Measurements from ENCODE around the gene ATP6V1B1. TPM values are rescaled to one million over a fixed set of nuclear protein-coding genes. Genes with fewer than 3 reads are reported as not detected.

ATP6V1B1 gene
- total and polyA plus RNA-seq, 2 of the 13 experiments (the other 11 are each of a cell fraction or from before 2014, with no cell fraction given): 0.58 to 1.6 TPM

GRCh38 chr2:70937866-70938585 lies 2.3 kb downstream of the ATP6V1B1 start (continued):
- TF ChIP-seq CSRNP1 (CRISPR knock-in tag; IDR thresholded peaks at IDR 0.05) (no peak), MNT (IDR thresholded peaks at IDR 0.05) (no peak), NFE2 (CRISPR knock-in tag; IDR thresholded peaks at IDR 0.05) (no peak), CREBL2 (CRISPR knock-in tag; IDR thresholded peaks at IDR 0.05; ENCODE audit: borderline replicate concordance) (no peak), GABPB1 (CRISPR knock-in tag; IDR thresholded peaks at IDR 0.05) (no peak), ZNF598 (CRISPR knock-in tag; IDR thresholded peaks at IDR 0.05; ENCODE audit: borderline replicate concordance) (0 out of 2 replicates have a peak, but pooled peaks have one; percentile 29), ZNF460 (CRISPR knock-in tag; IDR thresholded peaks at IDR 0.05; ENCODE audit: borderline replicate concordance) (no peak), SRSF1 (optimal IDR thresholded peaks at IDR 0.05; ENCODE audit: low read depth, low read length) (no peak), ZNF318 (CRISPR knock-in tag; IDR thresholded peaks at IDR 0.05) (no peak), ZNF839 (CRISPR knock-in tag; IDR thresholded peaks at IDR 0.05; ENCODE audit: borderline replicate concordance) (no peak), NCOA2 (CRISPR knock-in tag; IDR thresholded peaks at IDR 0.05) (no peak), ZBTB43 (CRISPR knock-in tag; conservative IDR thresholded peaks at IDR 0.05) (no peak), MTF2 (CRISPR knock-in tag; IDR thresholded peaks at IDR 0.05; ENCODE audit: borderline replicate concordance) (no peak), ZFP41 (CRISPR knock-in tag; IDR thresholded peaks at IDR 0.05; ENCODE audit: borderline replicate concordance) (no peak), GFI1 (CRISPR knock-in tag; IDR thresholded peaks at IDR 0.05; ENCODE audit: borderline replicate concordance) (no peak), ZNF569 (CRISPR knock-in tag; IDR thresholded peaks at IDR 0.05; ENCODE audit: borderline replicate concordance) (no peak)

Measured in HepG2 (cell line).